Measurements from ENCODE around the gene FECH.
"Not testable (repeated sequence)": the region's sequence is repeated elsewhere in the genome, so short reads cannot be mapped to it uniquely, and the experiment has no call there.

- TF ChIP-seq FOXA1 (IDR thresholded peaks at IDR 0.05); SP1 (IDR thresholded peaks at IDR 0.05); HDGF (IDR thresholded peaks at IDR 0.05; ENCODE audit: borderline replicate concordance); ZNF384 (IDR thresholded peaks at IDR 0.05); ELF4 (IDR thresholded peaks at IDR 0.05); BHLHE40 (IDR thresholded peaks at IDR 0.05; ENCODE audit: borderline replicate concordance); FOXK2 (IDR thresholded peaks at IDR 0.05); ARNT (IDR thresholded peaks at IDR 0.05): not testable (repeated sequence)
Observed at GRCh38 chr18:57522348-57522747, 64.2 kb downstream of the FECH start.
